Left lobe of liver (tissue), 2 donors: ENCODE measurements around the gene UCHL5. TPM values are rescaled to one million over a fixed set of nuclear protein-coding genes. Genes with fewer than 3 reads are reported as not detected.
A peak's percentile ranks its signal among the peaks of the same experiment; 100 is the strongest.
"Not testable (repeated sequence)": the region's sequence is repeated elsewhere in the genome, so short reads cannot be mapped to it uniquely, and the experiment has no call there.

Source experiments
- ATAC-seq: fragments of 200-7000 bp; cut with Tn5 transposase; one replicate; pipeline ENCODE4 v1.9.1; 2020; ENCODE audit warnings: mild to moderate bottlenecking, moderate library complexity
- DNase-seq: peaks from one replicate; pipeline ENCODE4 v3.0.0-alpha.2; 2020; ENCODE audit warnings: low spot score
- total RNA-seq: library from RNA; stranded (reverse); gene quantifications from one replicate; pipeline ENCODE4 v1.2.1, GENCODE V29; 2021
- donor health status: DM: no; HTN: no; CAD: no; lungs with moderate emphysema.
- donor health status: DM: no; HTN: yes; CAD: no.

UCHL5 gene
- total RNA-seq, 1 donor from 2014 or later: 15.2 TPM

DNA sequence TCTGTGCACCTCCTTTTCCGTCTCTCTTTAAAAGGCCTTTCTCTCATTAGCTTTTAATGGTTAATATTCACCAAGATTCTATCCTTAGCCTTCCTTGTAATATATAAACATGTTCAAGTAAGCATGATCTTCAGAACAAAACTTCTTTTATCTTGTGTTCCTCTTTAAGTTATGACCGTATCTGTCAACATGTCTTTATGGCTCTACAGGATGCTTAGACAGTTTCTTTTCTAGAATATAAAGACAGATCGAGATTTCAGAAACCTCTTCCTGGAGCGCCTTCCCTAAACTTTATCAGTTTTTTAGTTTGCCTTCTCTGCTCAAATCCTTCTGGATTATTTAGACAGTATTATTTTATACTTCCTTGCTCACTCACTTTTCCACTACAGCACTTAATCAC is 7.4 kb upstream of the UCHL5 start:
- ATAC-seq: no peak
- no peak for DNase-seq

DNA sequence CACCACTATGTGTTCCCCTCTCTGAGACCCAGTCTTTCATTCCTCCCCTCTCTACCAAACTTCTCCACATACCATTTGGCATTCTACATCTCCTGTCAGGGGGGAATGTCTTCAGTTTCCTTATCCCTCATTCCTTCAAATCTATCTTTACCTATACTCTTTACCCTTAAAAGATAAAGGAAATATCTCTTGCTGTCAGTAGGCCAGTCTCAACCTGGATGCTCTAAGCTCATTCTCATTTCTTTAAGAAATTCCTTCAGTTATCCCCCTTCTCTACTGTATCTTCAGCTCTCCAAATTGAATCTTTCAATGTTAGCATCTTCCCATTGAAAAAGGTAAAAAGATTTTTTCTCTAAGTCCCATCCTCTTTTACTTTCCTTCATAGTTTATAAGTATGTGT is 6.8 kb upstream of the UCHL5 start:
- ATAC-seq (no peak), DNase-seq (no peak)

DNA sequence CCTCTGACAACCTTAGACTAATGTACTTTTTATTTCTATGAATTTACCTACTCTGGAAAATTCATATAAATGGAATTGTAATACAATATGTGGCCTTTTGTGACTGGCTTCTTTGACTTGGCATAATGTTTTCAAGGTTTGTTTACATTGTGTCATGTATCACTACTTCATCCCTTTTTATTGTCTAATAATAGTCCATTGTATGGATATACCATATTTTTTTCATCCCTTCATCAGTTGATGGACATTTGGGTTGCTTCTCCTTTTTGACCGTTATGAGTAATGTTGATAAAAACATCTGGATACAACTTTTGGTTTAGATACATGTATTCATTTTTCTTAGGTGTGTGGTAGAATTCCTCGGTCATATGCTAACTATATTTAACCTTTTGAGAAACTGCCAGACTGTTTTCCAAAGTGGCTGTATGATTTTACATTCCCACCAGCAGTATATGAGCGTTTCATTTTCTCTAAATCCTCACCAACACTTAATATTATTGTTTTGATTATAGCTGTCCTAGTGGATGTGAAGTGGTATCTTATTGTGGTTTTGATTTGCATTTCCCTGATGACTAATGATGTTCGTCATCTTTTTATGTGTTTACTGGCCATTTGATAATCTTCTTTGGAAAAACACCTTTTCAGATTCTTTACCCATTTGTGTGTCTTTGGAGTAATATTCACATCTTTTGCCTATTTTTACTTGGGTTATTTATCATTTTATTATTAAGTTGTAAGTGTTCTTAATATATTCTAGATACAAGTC is 3.7 kb upstream of the UCHL5 start:
- DNase-seq: no peak
- no peak for ATAC-seq

DNA sequence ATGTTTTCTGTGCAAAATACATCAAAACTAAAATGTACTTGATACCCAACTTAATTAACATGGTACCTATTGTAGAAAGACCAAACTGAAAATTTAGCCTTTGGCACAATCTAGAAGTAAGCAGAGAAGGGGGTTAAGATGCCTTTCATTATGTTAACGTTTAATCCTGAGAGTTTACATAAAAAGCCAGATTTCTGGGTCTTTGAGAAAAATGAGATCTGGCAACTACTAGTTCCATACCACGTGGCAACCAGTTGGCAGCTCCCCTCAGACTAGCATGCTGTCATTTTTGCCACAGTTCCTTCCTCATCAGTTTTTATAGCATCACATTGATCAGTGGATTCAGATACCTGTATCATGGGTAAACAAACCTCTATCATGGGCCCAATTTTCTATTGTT is 1.8 kb upstream of the UCHL5 start:
- ATAC-seq (no peak), DNase-seq (no peak)

DNA sequence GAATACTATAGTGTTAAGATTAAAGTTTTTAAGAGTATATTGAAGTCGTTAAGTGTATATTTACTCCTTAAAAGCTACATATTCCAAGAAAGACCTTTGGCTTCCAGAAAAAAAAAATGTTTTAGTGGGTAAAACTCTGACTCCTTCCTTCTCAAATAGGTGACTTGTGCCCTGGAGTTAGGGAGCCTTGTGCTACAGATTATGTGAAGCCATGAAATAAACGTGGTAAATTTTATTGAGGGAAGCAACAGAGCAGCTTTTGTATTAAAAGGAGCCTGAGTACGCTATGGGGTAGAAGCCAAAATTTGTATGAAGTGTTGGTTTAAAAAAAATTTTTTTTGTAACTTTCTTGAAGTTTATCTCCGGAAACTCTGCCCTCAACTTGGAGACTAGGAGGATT is 1.2 kb upstream of the UCHL5 start:
- ATAC-seq (no peak), DNase-seq (no peak)

DNA sequence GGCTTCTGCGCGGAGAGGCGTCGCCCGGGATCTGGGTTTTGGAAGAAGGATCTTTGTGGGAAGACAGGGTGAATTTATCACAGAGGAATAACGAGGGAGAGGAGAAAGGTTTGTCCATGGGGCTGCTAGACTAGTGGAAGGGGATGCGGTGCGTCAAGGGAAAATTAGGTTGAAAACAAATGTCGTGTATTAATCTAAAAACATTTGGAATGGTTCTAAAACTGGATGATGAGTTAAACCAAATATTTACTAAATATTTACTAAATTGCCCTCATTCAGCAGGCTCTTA is 899 bp upstream of the UCHL5 start:
- no peak for DNase-seq
- no peak for ATAC-seq

DNA sequence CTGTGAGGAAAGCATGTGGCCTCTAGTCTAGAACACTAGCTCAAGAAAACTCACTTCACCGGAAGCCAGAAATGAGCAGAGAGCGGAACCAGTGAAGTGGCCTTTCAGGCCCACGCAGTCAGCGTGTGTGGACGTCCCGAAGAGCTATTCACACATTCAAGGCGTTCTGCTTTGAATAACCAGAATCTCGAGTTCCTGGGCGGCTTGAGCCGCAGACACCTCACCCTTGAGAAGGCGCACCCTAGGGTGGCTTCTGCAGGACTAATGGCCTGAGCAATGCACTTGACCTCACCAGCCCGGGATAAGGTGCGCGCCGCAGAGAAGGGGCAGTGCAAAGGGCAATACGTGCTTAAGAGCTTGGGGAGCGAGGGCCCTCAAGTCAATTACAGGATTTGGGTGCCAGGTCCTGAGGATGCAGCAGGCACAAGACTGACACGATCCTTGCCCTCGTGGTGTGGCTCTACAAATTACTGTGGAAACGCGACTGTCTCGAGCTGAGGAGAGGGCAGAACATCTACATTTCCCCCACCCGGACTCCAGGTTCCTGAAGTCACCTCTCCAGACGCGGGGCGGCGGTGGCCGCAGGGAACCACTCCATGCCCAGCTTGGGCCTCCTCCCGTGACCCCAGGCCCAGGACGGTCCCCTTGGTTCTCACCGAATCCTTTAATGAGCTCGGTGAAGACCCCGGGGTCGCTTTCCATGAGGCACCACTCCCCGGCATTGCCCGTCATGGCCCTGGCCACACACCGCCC is 455 bp downstream of the UCHL5 start:
- peak; percentile 35 for ATAC-seq
- peak; percentile 51 for DNase-seq

DNA sequence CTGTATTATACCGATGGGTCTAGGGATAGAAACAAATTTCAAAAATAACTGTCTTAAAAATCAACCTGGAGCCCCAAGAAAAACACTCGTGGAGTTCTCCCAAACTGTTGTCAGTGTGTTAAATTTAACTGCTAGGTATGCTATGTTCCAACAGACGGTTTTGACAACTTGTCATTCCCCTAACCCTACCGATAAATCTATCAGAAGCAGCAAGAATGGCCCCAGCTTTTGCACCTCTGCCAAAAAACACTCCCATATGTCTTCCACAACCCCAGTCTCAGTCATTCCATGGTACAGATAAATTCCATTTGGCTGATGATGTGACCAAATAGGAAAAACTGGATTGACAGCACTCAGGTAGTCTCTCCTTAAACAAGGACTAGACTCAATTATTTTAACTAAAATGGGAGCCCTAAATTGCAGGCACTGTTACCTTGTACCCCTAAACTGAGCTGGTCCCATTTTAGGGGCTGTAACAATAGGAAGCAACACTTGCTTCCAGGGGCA is 4.9 kb downstream of the UCHL5 start:
- DNase-seq: no peak
- ATAC-seq: no peak

DNA sequence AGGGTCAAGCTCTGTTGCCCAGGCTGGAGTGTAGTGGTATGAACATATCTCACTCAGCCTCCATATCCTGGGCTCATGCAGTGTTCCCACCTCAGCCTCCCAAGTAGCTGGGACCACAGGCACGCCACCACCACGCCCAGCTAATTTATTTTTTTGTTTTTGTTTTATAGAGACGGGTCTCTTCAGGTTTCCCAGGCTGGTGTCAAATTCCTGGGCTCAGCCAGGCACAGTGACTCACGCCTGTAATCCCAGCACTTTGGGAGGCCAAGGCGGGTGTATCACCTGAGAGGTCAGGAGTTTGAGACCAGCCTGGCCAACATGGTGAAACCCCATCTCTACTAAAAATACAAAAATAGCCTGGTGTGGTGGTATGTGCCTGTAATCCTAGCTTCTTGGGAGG is 10.2 kb downstream of the UCHL5 start:
- not testable (repeated sequence) for ATAC-seq, DNase-seq

DNA sequence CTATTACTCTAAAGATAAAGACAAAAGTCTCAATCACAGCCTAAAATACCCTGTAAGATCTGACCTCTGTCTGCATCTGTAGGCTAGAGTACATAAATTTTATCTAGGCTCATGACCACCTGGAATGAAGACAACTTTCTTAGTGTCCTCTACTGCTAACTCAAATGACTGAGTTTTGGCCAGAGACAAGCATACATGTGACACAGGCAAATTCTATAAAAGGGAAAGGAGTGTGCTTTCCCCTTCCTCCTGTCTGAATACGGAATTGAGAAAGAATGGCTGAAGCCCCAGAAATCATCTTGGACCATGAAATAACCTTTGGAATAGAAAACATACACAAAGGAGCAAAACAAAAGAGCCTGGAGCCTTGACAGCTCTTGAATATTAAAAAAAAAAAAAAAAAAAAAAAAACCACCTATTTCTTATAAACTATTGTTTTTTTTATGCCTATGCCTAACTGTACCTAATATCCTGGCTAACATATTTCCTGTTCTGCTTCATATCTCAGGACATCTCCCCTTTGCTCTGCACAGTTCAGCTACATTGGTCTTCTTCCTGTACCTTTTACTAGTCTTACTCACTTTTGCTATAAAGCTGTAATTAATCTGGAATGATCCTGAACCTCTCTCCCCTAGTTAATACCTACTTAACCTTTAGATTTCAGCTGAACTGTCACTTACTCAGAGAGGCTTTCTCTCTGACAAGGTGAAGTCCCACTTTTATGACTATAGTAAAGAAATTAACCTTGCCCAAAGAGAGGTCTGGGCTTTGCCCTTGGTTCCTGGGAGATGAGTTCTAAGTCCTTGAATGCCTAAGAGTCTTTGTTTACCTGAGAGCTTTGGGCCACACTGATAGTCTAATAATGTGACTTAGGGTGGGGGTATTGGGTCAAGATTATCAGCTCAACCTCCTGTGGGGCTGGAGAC is 16.1 kb downstream of the UCHL5 start:
- ATAC-seq (no peak), DNase-seq (no peak)

DNA sequence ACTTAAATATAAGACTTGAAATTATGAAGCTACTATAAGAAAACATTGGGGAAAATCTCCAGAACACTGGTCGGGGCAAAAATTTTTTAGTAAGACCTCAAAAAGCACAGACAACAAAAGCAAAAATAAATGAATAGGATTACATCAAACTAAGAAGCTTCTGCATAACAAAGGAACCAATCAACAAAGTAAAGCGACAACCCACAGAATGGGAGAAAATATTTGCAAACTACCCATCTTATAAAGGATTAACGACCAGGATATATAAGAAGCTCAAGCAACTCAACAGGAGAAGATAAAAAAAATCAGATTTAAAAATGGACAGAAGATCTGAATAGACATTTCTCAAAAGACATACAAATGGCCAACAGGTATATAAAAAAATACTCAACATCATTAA is 19.1 kb downstream of the UCHL5 start:
- DNase-seq: no peak
- no peak for ATAC-seq

DNA sequence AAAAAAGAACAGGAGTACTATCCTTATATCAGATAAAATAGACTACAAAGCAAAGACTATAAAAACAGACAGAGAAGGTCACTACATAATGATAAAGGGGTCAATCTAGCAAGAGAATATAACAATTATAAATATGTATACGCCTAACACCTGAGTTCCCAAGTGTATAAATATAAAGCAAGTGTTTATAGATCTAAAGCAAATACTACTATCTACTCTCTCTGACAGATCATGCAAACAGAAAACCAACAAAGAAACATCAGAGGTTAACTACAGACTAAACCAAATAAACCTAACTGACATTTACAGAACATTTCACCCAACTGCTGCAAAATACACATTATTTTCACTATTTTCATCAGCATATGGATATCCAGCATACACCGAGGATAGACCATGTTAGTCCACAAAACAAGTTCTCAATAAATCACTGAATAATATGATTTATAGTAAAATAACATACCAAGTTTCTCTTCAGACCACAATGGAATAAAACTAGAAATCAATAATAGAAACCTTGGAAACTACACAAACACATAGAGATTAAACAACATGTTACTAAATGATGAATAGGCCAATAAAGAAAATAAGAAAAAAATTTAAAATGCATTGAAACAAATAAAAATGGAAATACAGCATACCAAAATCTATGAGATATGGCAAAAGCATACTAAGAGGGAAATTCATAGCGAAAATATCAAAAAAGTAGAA is 22.7 kb downstream of the UCHL5 start:
- ATAC-seq: peak; percentile 75
- DNase-seq: no peak

DNA sequence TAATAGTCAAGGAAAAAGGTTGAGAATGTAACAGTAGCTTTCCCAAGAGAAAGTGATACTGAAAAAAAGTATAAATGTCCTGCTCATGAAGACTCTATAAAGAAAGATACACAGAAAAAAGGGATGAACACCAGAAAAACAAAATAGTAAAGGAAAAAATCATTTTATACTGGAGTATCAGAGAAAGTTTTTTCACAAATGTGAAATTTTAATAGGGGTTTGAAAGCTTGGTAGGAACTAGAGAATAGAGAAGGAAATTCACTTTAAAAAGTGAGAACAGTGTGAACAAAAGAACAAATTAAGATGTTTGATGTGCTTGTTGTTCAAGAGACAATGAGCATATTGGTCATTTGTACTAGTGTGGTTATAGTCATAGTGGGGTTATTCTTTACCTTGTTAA is 25.6 kb downstream of the UCHL5 start:
- no peak for ATAC-seq
- no peak for DNase-seq

DNA sequence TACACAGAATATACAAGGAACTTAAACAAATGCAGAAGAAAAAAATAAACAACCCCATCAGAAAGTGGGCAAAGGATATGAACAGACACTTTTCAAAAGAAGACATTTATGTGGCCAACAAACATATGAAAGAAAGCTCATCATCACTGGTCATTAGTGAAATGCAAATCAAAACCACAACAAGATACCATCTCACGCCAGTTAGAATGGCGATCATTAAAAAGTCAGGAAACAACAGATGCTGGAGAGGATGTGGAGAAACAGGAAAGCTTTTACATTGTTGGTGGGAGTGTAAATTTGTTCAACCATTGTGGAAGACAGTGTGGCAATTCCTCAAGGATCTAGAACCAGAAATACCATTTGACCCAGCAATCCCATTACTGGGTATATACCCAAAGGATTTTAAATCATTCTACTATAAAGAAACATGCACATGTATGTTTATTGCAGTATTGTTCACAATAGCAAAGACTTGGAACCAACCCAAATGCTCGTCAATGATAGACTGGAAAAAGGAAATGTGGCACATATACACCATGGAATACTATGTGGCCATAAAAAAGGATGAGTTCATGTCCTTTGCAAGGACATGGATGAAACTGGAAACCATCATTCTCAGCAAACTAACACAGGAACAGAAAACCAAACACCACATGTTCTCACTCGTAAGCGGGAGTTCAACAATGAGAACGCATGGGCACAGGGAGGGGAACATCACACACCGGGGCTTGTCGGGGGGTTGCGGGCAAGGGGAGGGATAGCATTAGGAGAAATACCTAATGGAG is 26.3 kb downstream of the UCHL5 start:
- DNase-seq, ATAC-seq: not testable (repeated sequence)

DNA sequence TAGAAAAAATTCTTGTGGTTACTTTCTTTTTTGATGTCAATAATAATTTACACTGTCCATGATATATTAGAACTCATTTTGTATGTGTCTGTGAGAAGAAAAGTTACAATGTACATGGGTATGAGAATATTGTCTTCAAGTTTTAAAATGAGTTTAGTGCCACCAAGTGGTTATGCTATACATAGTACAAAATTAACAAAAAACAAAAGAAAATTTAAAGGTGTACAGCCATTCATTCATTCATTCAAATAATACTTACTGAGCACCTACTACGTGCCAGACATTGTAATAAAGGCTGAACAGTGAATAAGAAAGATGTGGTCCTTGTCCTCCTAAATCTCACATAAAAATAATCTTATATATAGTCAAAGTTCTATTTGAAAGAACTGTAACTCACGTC is 27.7 kb downstream of the UCHL5 start:
- ATAC-seq: peak; percentile 42
- no peak for DNase-seq

DNA sequence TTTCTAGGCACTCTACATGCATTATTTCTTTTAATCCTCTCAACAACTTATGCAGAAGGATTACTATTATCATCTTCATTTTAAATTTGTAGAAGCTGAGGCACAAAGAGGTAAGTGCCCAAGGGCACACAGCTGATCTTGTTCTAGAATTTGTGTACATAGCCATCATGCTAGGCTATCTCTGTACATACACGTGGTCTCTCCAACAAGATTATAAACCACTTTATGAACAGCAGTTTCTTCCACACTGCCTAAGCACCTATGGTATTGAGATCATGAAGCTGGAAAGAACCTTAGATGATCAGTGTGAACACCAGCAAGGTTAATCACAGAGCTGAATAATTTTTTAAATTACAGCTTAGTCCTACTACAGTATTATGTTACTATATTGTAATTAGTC is 28.9 kb downstream of the UCHL5 start:
- DNase-seq (no peak), ATAC-seq (no peak)

DNA sequence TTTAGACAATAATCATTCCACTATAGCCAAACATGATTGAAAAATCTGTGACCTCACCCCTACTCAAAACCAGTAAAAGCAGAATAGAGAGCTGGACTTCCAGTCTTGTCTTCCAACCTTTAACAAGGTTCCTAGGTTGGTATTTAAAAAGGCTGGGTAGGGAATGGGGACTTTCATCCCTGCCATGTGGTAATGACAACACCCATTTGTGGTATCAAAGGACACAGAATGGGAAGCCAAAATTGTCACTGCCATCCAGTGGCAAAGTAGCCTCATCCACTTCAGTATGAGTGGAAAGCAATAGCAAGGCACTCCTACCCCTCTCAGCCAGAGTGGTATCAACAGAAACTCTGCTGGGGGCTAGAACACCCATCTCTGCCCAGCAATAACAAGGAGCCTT is 33.9 kb downstream of the UCHL5 start:
- ATAC-seq: peak; percentile 99
- peak; percentile 46 for DNase-seq

DNA sequence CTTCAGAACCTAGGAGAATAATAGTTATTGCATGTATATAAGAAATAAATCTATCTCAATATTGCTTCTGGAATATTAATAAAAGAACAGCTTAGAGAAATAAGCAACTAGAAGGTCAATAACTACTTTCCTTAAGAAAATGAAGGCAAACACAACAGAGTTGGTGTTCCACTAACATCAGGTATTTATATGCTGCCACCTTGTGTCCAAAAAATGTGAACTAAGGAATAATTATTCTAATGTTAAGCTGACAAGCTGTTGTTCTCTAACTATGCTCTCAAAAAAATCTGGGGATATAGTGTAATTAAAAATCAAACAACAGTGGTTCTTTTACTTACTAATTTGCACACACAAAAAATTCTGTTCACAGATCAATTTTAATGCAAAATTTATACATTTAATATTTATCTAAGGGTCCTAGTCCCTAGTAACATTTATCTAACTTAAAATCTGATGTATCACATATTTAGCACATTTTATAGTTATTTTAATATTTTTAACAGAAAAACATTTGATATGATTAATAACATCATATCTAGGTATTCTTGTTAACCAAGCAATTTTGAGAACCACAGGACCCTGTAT is 39.6 kb downstream of the UCHL5 start:
- ATAC-seq (peak; percentile 83), DNase-seq (no peak)

DNA sequence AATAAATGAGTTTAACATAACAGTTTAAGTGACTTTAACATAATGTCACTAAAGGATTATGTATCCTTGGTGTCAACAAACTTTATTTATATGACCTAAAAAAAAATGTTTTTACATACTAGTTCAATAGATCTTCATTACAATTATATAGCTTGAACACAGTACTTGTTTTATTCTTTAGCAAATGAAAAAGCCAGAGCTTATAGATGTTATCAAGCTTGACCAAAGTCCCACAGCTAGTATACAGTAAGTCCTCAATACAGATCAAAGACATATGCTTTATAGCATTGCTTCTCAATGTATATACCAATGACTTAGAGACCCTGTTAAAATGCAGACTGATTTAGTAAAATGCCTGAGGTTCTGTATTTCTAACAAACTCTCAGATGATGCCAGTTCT is 42.4 kb downstream of the UCHL5 start:
- no peak for ATAC-seq
- no peak for DNase-seq

DNA sequence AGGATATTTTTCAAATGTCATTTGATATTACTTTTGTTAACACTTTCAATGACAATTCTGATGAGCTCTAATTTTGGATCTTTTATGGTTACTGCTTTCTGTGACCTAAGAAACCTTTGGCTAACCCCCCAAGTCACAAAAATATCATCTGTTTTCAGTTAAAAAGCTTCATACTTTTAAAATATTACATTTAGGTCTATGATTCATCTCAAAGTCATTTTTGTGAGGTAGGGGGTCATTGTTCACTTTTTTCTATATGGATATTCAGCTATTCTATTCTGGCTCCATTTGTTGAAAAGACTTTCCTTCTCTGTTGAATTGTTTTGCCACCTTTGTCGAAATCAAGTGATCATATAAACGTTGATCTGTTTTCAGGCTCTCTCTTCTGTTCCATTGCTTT is 44.8 kb downstream of the UCHL5 start:
- ATAC-seq (no peak), DNase-seq (no peak)
